K562 (cell line): ENCODE results near the gene SIM1. TPM values are rescaled to one million over a fixed set of nuclear protein-coding genes. Genes with fewer than 3 reads are reported as not detected.

Experiments used
- ATAC-seq: fragments of 200-7000 bp; cut with Tn5 transposase; 3 replicates; pipeline ENCODE4 v1.9.1; 2020; ENCODE audit warnings: moderate library complexity
- BruUV-seq: library from RNA; stranded (reverse); fragments of 400-500 nt; replicated peaks from 2 replicates; lab custom pipeline; 2021; lab: Mats Ljungman, UMichigan
- CTCF ChIA-PET: fragments of 300-600 bp; formaldehyde crosslinking; extraction: SDS; loops from one replicate; lab custom pipeline; 2021; ENCODE audit warnings: low intra/inter-chr PET ratio; lab: Yijun Ruan, JAX
- POLR2A ChIA-PET: fragments of 300-600, 350-650 bp; sonication (Branson Sonifier 250); formaldehyde crosslinking; extraction: SDS; loops from one replicate; lab custom pipeline; 2021; ENCODE audit warnings: antibody characterized with exemption, inconsistent platforms; lab: Yijun Ruan, JAX
- DNase-seq, 4 experiments: peaks; one replicate each; pipeline versions ENCODE4 v3.0.0 to v3.0.0-alpha.2; 2011 to 2018; ENCODE audit warnings: low spot score in 3 of 4, mixed read lengths in 3 of 4; ENCODE audit errors: extremely low read depth in 1 of 4
- FAIRE-seq: peaks from 2 replicates; lab custom pipeline; 2011; peaks lifted over from hg19 to GRCh38; lab: Jason Lieb, UNC
- H2AFZ ChIP-seq: 2 replicates; pipeline ENCODE4 v1.6.0; 2011; ENCODE audit warnings: low read depth, low read length, control low read depth, inconsistent platforms
- H3K27ac ChIP-seq: fragments of 200-600 bp; 3 replicates; pipeline ENCODE4 v1.8.0; 2011; ENCODE audit warnings: low read depth, mild to moderate bottlenecking, control low read depth, inconsistent platforms, low read length, moderate library complexity, mixed read lengths; ENCODE audit errors: extremely low read depth
- H3K27me3 ChIP-seq, 2 experiments: fragments of 300-600 bp in 1 of 2; 2 replicates in 1 of 2; 3 replicates in 1 of 2; pipeline versions ENCODE4 v1.6.0 to v1.8.0; 2011; ENCODE audit warnings: inconsistent platforms in 2 of 2, low read length in 2 of 2, mild to moderate bottlenecking in 1 of 2, mixed read lengths in 1 of 2, moderate library complexity in 1 of 2; ENCODE audit not compliant: control insufficient read depth in 2 of 2, insufficient read depth in 2 of 2
- H3K36me3 ChIP-seq: fragments of 300-600 bp; 3 replicates; pipeline ENCODE4 v1.8.0; 2011; ENCODE audit warnings: mild to moderate bottlenecking, low read length, inconsistent platforms; ENCODE audit not compliant: control insufficient read depth, insufficient read depth
- H3K4me1 ChIP-seq, 2 experiments: fragments of 200-600 bp in 1 of 2; replicated peaks in 1 of 2; 2 replicates in 1 of 2; 3 replicates in 1 of 2; pipeline versions ENCODE4 v1.5.1 to v1.8.0; 2011; ENCODE audit warnings: inconsistent platforms in 2 of 2, low read length in 2 of 2, mild to moderate bottlenecking in 1 of 2, mixed read lengths in 1 of 2, moderate library complexity in 1 of 2; ENCODE audit not compliant: control insufficient read depth in 2 of 2, insufficient read depth in 2 of 2
- H3K4me2 ChIP-seq: 2 replicates; pipeline ENCODE4 v1.6.1; 2011; ENCODE audit warnings: low read length, control low read depth, inconsistent platforms, mixed read lengths; ENCODE audit not compliant: insufficient read depth
- H3K4me3 ChIP-seq: fragments of 200-600 bp; sonication (generic), shearing (Covaris generic); 2 replicates; pipeline ENCODE4 v1.5.1; 2016; ENCODE audit warnings: control low read depth, inconsistent platforms
- H3K79me2 ChIP-seq: fragments of 200-600 bp; 3 replicates; pipeline ENCODE4 v1.8.0; 2011; ENCODE audit warnings: low read length, inconsistent platforms; ENCODE audit not compliant: control insufficient read depth, insufficient read depth
- H3K9ac ChIP-seq, 2 experiments: 2 replicates each; pipeline versions ENCODE4 v1.6.0 to v1.6.1; 2011; ENCODE audit warnings: low read depth in 2 of 2, low read length in 2 of 2, control low read depth in 1 of 2, inconsistent platforms in 1 of 2, mild to moderate bottlenecking in 1 of 2, mixed read lengths in 1 of 2; ENCODE audit not compliant: insufficient read depth in 1 of 2
- H3K9me1 ChIP-seq: one replicate; pipeline ENCODE4 v1.6.0; 2011; ENCODE audit warnings: inconsistent platforms, mild to moderate bottlenecking, low read length, moderate library complexity; ENCODE audit not compliant: control insufficient read depth, insufficient read depth
- H3K9me3 ChIP-seq: replicated peaks from 2 replicates; pipeline ENCODE4 v1.5.1; 2011; ENCODE audit warnings: low read depth, low read length, inconsistent platforms; ENCODE audit not compliant: control insufficient read depth, insufficient read depth
- H4K20me1 ChIP-seq: replicated peaks from 2 replicates; pipeline ENCODE4 v1.6.1; 2011; ENCODE audit warnings: low read length, inconsistent platforms, mixed read lengths; ENCODE audit not compliant: control insufficient read depth, insufficient read depth
- CBX8 ChIP-seq: fragments of 200-600 bp; sonication (generic); IDR thresholded peaks from 2 replicates; pipeline ENCODE4 v1.6.1; 2012; ENCODE audit warnings: borderline replicate concordance, mixed run types, low read depth, mild to moderate bottlenecking, moderate library complexity, mixed read lengths, low read length, control low read depth, inconsistent platforms; ENCODE audit not compliant: poor library complexity, severe bottlenecking; ENCODE audit errors: extremely low read depth
- HEY1 ChIP-seq: fragments of 250-450 bp; sonication (Bioruptor Pico); IDR thresholded peaks from 2 replicates; pipeline ENCODE4 v1.5.0; 2020; ENCODE audit warnings: mild to moderate bottlenecking, moderate library complexity, borderline replicate concordance
- HLTF ChIP-seq: fragments of 450-650 bp; IDR thresholded peaks from 2 replicates; pipeline ENCODE4 v1.6.1; 2016
- JUND ChIP-seq, 2 experiments: IDR thresholded peaks; 2 replicates in 1 of 2; 3 replicates in 1 of 2; pipeline ENCODE4 v1.6.1; 2011; ENCODE audit warnings: borderline replicate concordance in 2 of 2, low read depth in 2 of 2, low read length in 2 of 2, improper control_type of control experiment in 1 of 2, missing biosample characterization in 1 of 2, missing genetic modification characterization in 1 of 2, missing genetic modification reagents in 1 of 2
- KLF10 ChIP-seq: fragments of 250-450 bp; sonication (Bioruptor Pico); IDR thresholded peaks from 2 replicates; pipeline ENCODE4 v1.6.1; 2021; ENCODE audit warnings: matching md5 sums
- LEF1 ChIP-seq: fragments of 450-650 bp; IDR thresholded peaks from 2 replicates; pipeline ENCODE4 v1.6.1; 2016; ENCODE audit warnings: mild to moderate bottlenecking
- MAFK ChIP-seq: IDR thresholded peaks from 2 replicates; pipeline ENCODE4 v1.6.1; 2011; ENCODE audit warnings: low read length, improper control_type of control experiment
- NR1H2 ChIP-seq: sonication (generic); formaldehyde crosslinking; IDR thresholded peaks from 2 replicates; pipeline ENCODE4 v1.4.0; 2020; ENCODE audit warnings: mild to moderate bottlenecking, missing genetic modification reagents
- PHF8 ChIP-seq: fragments of 200-600 bp; sonication (generic); IDR thresholded peaks from 2 replicates; pipeline ENCODE4 v1.6.1; 2012; ENCODE audit warnings: mixed run types, mild to moderate bottlenecking, inconsistent platforms, low read length, moderate library complexity, borderline replicate concordance
- RBM17 ChIP-seq: fragments of 200-400 bp; formaldehyde crosslinking; IDR thresholded peaks from 2 replicates; pipeline ENCODE4 v1.6.1; 2017; ENCODE audit warnings: low read depth, mild to moderate bottlenecking, low read length, borderline replicate concordance
- SAP30 ChIP-seq: fragments of 200-600 bp; sonication (generic); IDR thresholded peaks from 2 replicates; pipeline ENCODE4 v1.6.1; 2012; ENCODE audit warnings: borderline replicate concordance, low read depth, mild to moderate bottlenecking, moderate library complexity, low read length, control low read depth, inconsistent platforms; ENCODE audit not compliant: insufficient read depth, poor library complexity, severe bottlenecking
- SREBF2 ChIP-seq: sonication (generic); formaldehyde crosslinking; IDR thresholded peaks from 2 replicates; pipeline ENCODE4 v1.4.0; 2020; ENCODE audit warnings: mild to moderate bottlenecking, missing genetic modification reagents
- SUPT5H ChIP-seq: fragments of 450-650 bp; IDR thresholded peaks from 2 replicates; pipeline ENCODE4 v1.6.1; 2016
- ZNF224 ChIP-seq: sonication (generic); formaldehyde crosslinking; IDR thresholded peaks from 2 replicates; pipeline ENCODE4 v1.8.0; 2022; ENCODE audit warnings: mild to moderate bottlenecking, missing genetic modification reagents
- ZNF253 ChIP-seq: fragments of 250-450 bp; sonication (Bioruptor Pico); conservative IDR thresholded peaks from 2 replicates; pipeline ENCODE4 v1.6.1; 2021; ENCODE audit warnings: mild to moderate bottlenecking
- WGBS: fragments of 100-300 bp; shearing (Covaris generic); methylation state at CpG from one replicate; pipeline ENCODE4 v1.1.6; 2016; ENCODE audit warnings: low coverage, mixed read lengths; ENCODE audit not compliant: insufficient coverage; ENCODE audit errors: missing lambda C conversion rate; 5-methylcytosine and 5-hydroxymethylcytosine counted together
- in situ Hi-C: fragments of 300-500 bp; cut with MboI; formaldehyde crosslinking; loops from 4 replicates; pipeline ENCODE4 v1.15.0; 2018; ENCODE audit warnings: inconsistent platforms, mixed read lengths
- intact Hi-C: fragments of 100-400 bp; cut with micrococcal nuclease; formaldehyde crosslinking; loops from 2 replicates; pipeline ENCODE4 v1.14.2; 2022
- polyA plus RNA-seq, 8 experiments: library from polyadenylated mRNA; depleted of rRNA in 4 of 8; stranded (reverse) in 5 of 8; unstranded in 3 of 8; fragments of >200 nt; fragmentation: Nextera tagmentation in 2 of 8; fragmentation: Illumina TruSeq in 1 of 8; extraction: Ambion mirVana in 2 of 8; extraction: Trizol in 1 of 8; gene quantifications; 2 replicates each; pipeline versions ENCODE4 v1.2.1 to v1.2.3, GENCODE V29; 2011 to 2014; ENCODE audit warnings: inconsistent platforms in 1 of 8, missing spikeins in 1 of 8
- total RNA-seq, 7 experiments: library from RNA; depleted of rRNA in 6 of 7; stranded (reverse); fragments of >200 nt in 6 of 7; fragmentation: Illumina TruSeq in 2 of 7; extraction: Trizol in 2 of 7; gene quantifications; 2 replicates each; pipeline versions ENCODE4 v1.2.1 to v1.2.3, GENCODE V29; 2011 to 2021; ENCODE audit warnings: low replicate concordance in 1 of 7
- TF ChIP-seq, protein P1 (sequence below), 2 experiments: fragments of 450-650 bp in 1 of 2; sonication (generic) in 1 of 2; formaldehyde crosslinking; conservative IDR thresholded peaks; 2 replicates each; pipeline versions ENCODE4 v1.4.0 to v1.8.1; 2020 to 2022; ENCODE audit warnings: mild to moderate bottlenecking in 1 of 2, missing genetic modification reagents in 1 of 2
- TF ChIP-seq, protein P2 (sequence below), 2 experiments: fragments of 150-350 bp in 1 of 2; IDR thresholded peaks; 2 replicates each; pipeline ENCODE4 v1.6.1; 2012 to 2016; ENCODE audit warnings: low read depth in 2 of 2, low read length in 2 of 2, mild to moderate bottlenecking in 1 of 2, moderate library complexity in 1 of 2

The SIM1 gene
- total and polyA plus RNA-seq, 9 of the 15 experiments (the other 6 are each of a cell fraction or from before 2014, with no cell fraction given), result not detected

DNA sequence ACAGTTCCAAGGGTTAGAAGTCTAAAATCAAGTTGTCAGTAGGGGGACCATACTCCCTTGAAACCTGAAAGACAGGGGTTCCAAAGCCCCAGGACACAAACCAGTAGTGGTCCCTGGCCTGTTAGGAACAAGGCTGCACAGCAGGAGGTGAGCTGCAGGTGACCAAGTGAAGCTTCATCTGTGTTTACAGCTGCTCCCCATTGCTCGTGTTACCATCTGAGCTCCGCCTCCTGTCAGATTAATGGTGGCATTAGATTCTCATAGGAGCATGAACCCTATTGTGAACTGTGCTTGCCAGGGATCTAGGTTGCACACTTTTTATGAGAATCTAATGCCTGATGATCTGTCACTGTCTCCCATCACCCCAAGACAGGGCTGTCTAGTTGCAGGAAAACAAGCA lies 25.3 kb upstream of the SIM1 start (continued):
- TF ChIP-seq JUND (IDR thresholded peaks at IDR 0.05; ENCODE audit: borderline replicate concordance, low read depth, low read length), result no peak
- TF ChIP-seq JUND (tag; IDR thresholded peaks at IDR 0.05; ENCODE audit: borderline replicate concordance, low read depth, low read length), result no peak
- TF ChIP-seq SAP30, result no peak
- TF ChIP-seq KLF10 (CRISPR knock-in tag), result no peak
- TF ChIP-seq LEF1, result no peak
- no peak for TF ChIP-seq PHF8
- no peak for TF ChIP-seq ZNF224 (CRISPR knock-in tag)

DNA sequence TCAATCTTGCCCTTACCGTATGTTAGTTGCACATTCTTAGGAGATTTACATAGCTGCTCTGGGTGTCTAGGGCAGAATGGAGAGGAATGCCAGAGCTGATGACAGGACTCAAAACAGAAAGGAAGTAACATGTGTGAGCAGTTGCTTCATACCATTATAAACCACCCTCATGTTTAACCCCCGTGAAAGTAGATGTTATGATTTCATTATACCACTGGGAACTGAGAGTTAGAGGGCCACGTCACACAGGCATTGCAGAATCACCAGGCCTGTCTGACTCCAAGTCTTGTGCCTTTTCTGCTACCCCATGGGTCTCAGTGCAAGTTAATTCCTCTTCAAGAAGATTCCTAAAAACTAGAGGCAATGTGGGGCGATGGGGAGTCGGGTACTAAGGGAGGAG lies 23.5 kb upstream of the SIM1 start:
- intact Hi-C loops (no loop called here), in situ Hi-C loops (loop anchor here (10.0 kb wide), 1 partner anchor 177 kb away; no protein-coding TSS in a partner anchor)
- peaks cover 18 to 22% of the 10 kb centered on the region in 2 experiments; a peak in 3 of 5 replicates for H3K27me3 ChIP-seq
- H3K4me1 ChIP-seq, result no peaks in the 10 kb centered on the region
- no peaks in the 10 kb centered on the region for H3K9me1 ChIP-seq
- no peaks in the 10 kb centered on the region for H3K36me3 ChIP-seq
- no peaks in the 10 kb centered on the region for H4K20me1 ChIP-seq
- BruUV-seq, result no TSS peak
- H3K9ac ChIP-seq, result no peak overlapping the region
- H3K27ac ChIP-seq, result no peak overlapping the region
- no peak overlapping the region for H3K4me2 ChIP-seq
- no peaks in the 10 kb centered on the region for H3K9me3 ChIP-seq
- DNase-seq, result no peak
- no peak overlapping the region for H3K4me3 ChIP-seq
- no peaks in the 10 kb centered on the region for H3K79me2 ChIP-seq
- ATAC-seq, result no peak
- ChIA-PET CTCF (interaction anchor here (0.8 kb wide), 1 partner anchor 381 kb away, joined by 4 read pairs; no protein-coding TSS in a partner anchor), POLR2A (no interaction called here)
- no peak for FAIRE-seq
- no peak overlapping the region for H2AFZ ChIP-seq
- 1% methylated on average over 5 of the region's 5 CpGs for WGBS
- TF ChIP-seq SUPT5H, result no peak
- no peak for TF ChIP-seq CBX8
- TF ChIP-seq NR1H2 (CRISPR knock-in tag), result no peak
- TF ChIP-seq RBM17, result no peak
- TF ChIP-seq SREBF2 (CRISPR knock-in tag), result no peak
- TF ChIP-seq MAFK, result no peak
- no peak for TF ChIP-seq ZNF253 (CRISPR knock-in tag)
- TF ChIP-seq, protein P1, sequence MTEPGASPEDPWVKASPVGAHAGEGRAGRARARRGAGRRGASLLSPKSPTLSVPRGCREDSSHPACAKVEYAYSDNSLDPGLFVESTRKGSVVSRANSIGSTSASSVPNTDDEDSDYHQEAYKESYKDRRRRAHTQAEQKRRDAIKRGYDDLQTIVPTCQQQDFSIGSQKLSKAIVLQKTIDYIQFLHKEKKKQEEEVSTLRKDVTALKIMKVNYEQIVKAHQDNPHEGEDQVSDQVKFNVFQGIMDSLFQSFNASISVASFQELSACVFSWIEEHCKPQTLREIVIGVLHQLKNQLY (CRISPR knock-in tag; conservative IDR thresholded peaks at IDR 0.05), result no peak
- no peak for TF ChIP-seq HLTF
- TF ChIP-seq, protein P2, sequence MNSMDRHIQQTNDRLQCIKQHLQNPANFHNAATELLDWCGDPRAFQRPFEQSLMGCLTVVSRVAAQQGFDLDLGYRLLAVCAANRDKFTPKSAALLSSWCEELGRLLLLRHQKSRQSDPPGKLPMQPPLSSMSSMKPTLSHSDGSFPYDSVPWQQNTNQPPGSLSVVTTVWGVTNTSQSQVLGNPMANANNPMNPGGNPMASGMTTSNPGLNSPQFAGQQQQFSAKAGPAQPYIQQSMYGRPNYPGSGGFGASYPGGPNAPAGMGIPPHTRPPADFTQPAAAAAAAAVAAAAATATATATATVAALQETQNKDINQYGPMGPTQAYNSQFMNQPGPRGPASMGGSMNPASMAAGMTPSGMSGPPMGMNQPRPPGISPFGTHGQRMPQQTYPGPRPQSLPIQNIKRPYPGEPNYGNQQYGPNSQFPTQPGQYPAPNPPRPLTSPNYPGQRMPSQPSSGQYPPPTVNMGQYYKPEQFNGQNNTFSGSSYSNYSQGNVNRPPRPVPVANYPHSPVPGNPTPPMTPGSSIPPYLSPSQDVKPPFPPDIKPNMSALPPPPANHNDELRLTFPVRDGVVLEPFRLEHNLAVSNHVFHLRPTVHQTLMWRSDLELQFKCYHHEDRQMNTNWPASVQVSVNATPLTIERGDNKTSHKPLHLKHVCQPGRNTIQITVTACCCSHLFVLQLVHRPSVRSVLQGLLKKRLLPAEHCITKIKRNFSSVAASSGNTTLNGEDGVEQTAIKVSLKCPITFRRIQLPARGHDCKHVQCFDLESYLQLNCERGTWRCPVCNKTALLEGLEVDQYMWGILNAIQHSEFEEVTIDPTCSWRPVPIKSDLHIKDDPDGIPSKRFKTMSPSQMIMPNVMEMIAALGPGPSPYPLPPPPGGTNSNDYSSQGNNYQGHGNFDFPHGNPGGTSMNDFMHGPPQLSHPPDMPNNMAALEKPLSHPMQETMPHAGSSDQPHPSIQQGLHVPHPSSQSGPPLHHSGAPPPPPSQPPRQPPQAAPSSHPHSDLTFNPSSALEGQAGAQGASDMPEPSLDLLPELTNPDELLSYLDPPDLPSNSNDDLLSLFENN (IDR thresholded peaks at IDR 0.05; ENCODE audit: low read depth in 2 of 2, low read length in 2 of 2), result no peak
- no peak for TF ChIP-seq HEY1 (CRISPR knock-in tag)
